GM12878 (cell line): Measurements from ENCODE around the gene GGT7. TPM values are rescaled to one million over a fixed set of nuclear protein-coding genes. Genes with fewer than 3 reads are reported as not detected.

ENCODE experiments used
- ATAC-seq: fragments of 200-7000 bp; cut with Tn5 transposase; 3 replicates; pipeline ENCODE4 v1.9.1; 2020; ENCODE audit warnings: mild to moderate bottlenecking, moderate library complexity
- BruUV-seq: library from RNA; stranded (reverse); fragments of 400-500 nt; replicated peaks from 2 replicates; lab custom pipeline; 2021; lab: Mats Ljungman, UMichigan
- CTCF ChIA-PET: fragments of 300-600 bp; sonication (Branson Sonifier 250); formaldehyde crosslinking; extraction: SDS; loops from one replicate; lab custom pipeline; 2021; ENCODE audit warnings: inconsistent platforms; lab: Yijun Ruan, JAX
- POLR2A ChIA-PET: fragments of 350-600 bp; formaldehyde crosslinking; extraction: SDS; loops from one replicate; lab custom pipeline; 2021; ENCODE audit warnings: inconsistent platforms; lab: Charles Lee
- RAD21 ChIA-PET: fragments of 300-600 bp; sonication (Branson Sonifier 250); formaldehyde crosslinking; loops from one replicate; lab custom pipeline; 2023; ENCODE audit warnings: antibody characterized with exemption; ENCODE audit not compliant: unreplicated experiment; lab: Charles Lee
- SMC1A ChIA-PET: fragments of 300-600 bp; sonication (Branson Sonifier 250); formaldehyde crosslinking; loops from one replicate; lab custom pipeline; 2023; ENCODE audit not compliant: unreplicated experiment, uncharacterized antibody; lab: Charles Lee
- DNase-seq: peaks from one replicate; pipeline ENCODE4 v3.0.0-alpha.2; 2011; ENCODE audit warnings: low read depth, low spot score
- FAIRE-seq: peaks from 3 replicates; lab custom pipeline; 2011; peaks lifted over from hg19 to GRCh38; lab: Jason Lieb, UNC
- H2AFZ ChIP-seq: 2 replicates; pipeline ENCODE4 v1.6.0; 2011; ENCODE audit warnings: low read depth, low read length, control low read depth; ENCODE audit not compliant: control insufficient read depth
- H3K27ac ChIP-seq: 2 replicates; pipeline ENCODE4 v1.5.1; 2011; ENCODE audit warnings: control low read depth; ENCODE audit not compliant: control insufficient read depth, insufficient read depth
- H3K27me3 ChIP-seq, 2 experiments: replicated peaks in 1 of 2; 2 replicates each; pipeline versions ENCODE4 v1.6.0 to v1.6.1; 2011; ENCODE audit warnings: low read length in 1 of 2; ENCODE audit not compliant: control insufficient read depth in 2 of 2, insufficient read depth in 2 of 2
- H3K36me3 ChIP-seq, 2 experiments: 2 replicates each; pipeline ENCODE4 v1.5.1; 2011; ENCODE audit warnings: low read length in 1 of 2; ENCODE audit not compliant: control insufficient read depth in 2 of 2, insufficient read depth in 2 of 2
- H3K4me1 ChIP-seq: 2 replicates; pipeline ENCODE4 v1.6.1; 2011; ENCODE audit warnings: mild to moderate bottlenecking, low read length, moderate library complexity, mixed read lengths; ENCODE audit not compliant: control insufficient read depth, insufficient read depth
- H3K4me2 ChIP-seq: 2 replicates; pipeline ENCODE4 v1.6.0; 2011; ENCODE audit warnings: control low read depth; ENCODE audit not compliant: control insufficient read depth, insufficient read depth
- H3K4me3 ChIP-seq: fragments of 200-600 bp; sonication (generic); 2 replicates; pipeline ENCODE4 v1.5.1; 2016
- H3K79me2 ChIP-seq: 2 replicates; pipeline ENCODE4 v1.6.0; 2011; ENCODE audit warnings: low read length; ENCODE audit not compliant: control insufficient read depth, insufficient read depth
- H3K9ac ChIP-seq: 2 replicates; pipeline ENCODE4 v1.8.0; 2011; ENCODE audit warnings: low read length, control low read depth, mixed read lengths; ENCODE audit not compliant: control insufficient read depth, insufficient read depth
- H3K9me3 ChIP-seq: replicated peaks from 3 replicates; pipeline ENCODE4 v1.5.1; 2011; ENCODE audit warnings: mild to moderate bottlenecking, low read length; ENCODE audit not compliant: control insufficient read depth, insufficient read depth
- H4K20me1 ChIP-seq: 2 replicates; pipeline ENCODE4 v1.6.0; 2011; ENCODE audit not compliant: control insufficient read depth, insufficient read depth
- CHD2 ChIP-seq: IDR thresholded peaks from 2 replicates; pipeline ENCODE4 v1.6.1; 2011; ENCODE audit warnings: low read depth, low read length, improper control_type of control experiment, borderline replicate concordance
- CREB1 ChIP-seq: IDR thresholded peaks from 2 replicates; pipeline ENCODE4 v1.6.1; 2012; ENCODE audit warnings: low read depth, mild to moderate bottlenecking, inconsistent platforms
- DPF2 ChIP-seq: fragments of 450-650 bp; IDR thresholded peaks from 2 replicates; pipeline ENCODE4 v1.6.1; 2017; ENCODE audit warnings: mild to moderate bottlenecking
- GABPA ChIP-seq: IDR thresholded peaks from 2 replicates; pipeline ENCODE4 v1.6.1; 2014; ENCODE audit warnings: antibody characterized with exemption, low read depth, mild to moderate bottlenecking, inconsistent platforms
- GATAD2B ChIP-seq: fragments of 450-650 bp; conservative IDR thresholded peaks from 2 replicates; pipeline ENCODE4 v1.6.1; 2017; ENCODE audit warnings: low read depth, mild to moderate bottlenecking, moderate library complexity
- NBN ChIP-seq: fragments of 450-650 bp; IDR thresholded peaks from 2 replicates; pipeline ENCODE4 v1.6.1; 2016
- NR2F1 ChIP-seq: fragments of 450-650 bp; conservative IDR thresholded peaks from 2 replicates; pipeline ENCODE4 v1.6.1; 2017; ENCODE audit warnings: mild to moderate bottlenecking
- NRF1 ChIP-seq: conservative IDR thresholded peaks from 2 replicates; pipeline ENCODE4 v1.6.1; 2011; ENCODE audit warnings: mild to moderate bottlenecking, low read depth, low read length, improper control_type of control experiment
- SMAD1 ChIP-seq: fragments of 450-650 bp; IDR thresholded peaks from 2 replicates; pipeline ENCODE4 v1.6.1; 2018; ENCODE audit warnings: mild to moderate bottlenecking, low read depth; ENCODE audit not compliant: partially characterized antibody
- STAT1 ChIP-seq: fragments of 450-650 bp; conservative IDR thresholded peaks from 2 replicates; pipeline ENCODE4 v1.6.1; 2014; ENCODE audit warnings: antibody characterized with exemption, mild to moderate bottlenecking
- ZNF274 ChIP-seq: IDR thresholded peaks from one replicate; pipeline ENCODE4 v1.8.0; 2011; ENCODE audit not compliant: insufficient read length, insufficient read depth
- ZNF384 ChIP-seq: IDR thresholded peaks from 2 replicates; pipeline ENCODE4 v1.6.1; 2012; ENCODE audit warnings: low read depth, mild to moderate bottlenecking, low read length, improper control_type of control experiment, borderline replicate concordance
- ZZZ3 ChIP-seq: IDR thresholded peaks from 2 replicates; pipeline ENCODE4 v1.6.1; 2011; ENCODE audit warnings: low read depth; ENCODE audit not compliant: control insufficient read depth, insufficient read length
- WGBS: methylation state at CpG from one replicate; pipeline ENCODE4 v1.1.6; 2016; ENCODE audit warnings: low lambda C conversion rate; ENCODE audit not compliant: insufficient replicate concordance, insufficient coverage; ENCODE audit errors: missing lambda C conversion rate; 5-methylcytosine and 5-hydroxymethylcytosine counted together
- in situ Hi-C: fragments of 300-500 bp; cut with MboI; formaldehyde crosslinking; loops from 9 replicates; pipeline ENCODE4 v1.14.3; 2018; ENCODE audit warnings: mixed read lengths
- intact Hi-C: fragments of 100-400 bp; cut with micrococcal nuclease; formaldehyde crosslinking; loops from one replicate; pipeline ENCODE4 v1.14.2; 2022; ENCODE audit not compliant: unreplicated experiment
- polyA plus RNA-seq, 11 experiments: library from polyadenylated mRNA; depleted of rRNA in 4 of 11; unstranded in 6 of 11; stranded (reverse) in 5 of 11; fragments of >200 nt; fragmentation: Nextera tagmentation in 4 of 11; fragmentation: Illumina TruSeq in 1 of 11; extraction: Ambion mirVana in 4 of 11; extraction: Trizol in 1 of 11; gene quantifications; 1 replicate in 1 of 11; 2 replicates in 10 of 11; pipeline versions ENCODE4 v1.2.1 to v1.2.3, GENCODE V29; 2011 to 2016; ENCODE audit warnings: inconsistent platforms in 2 of 11, missing spikeins in 2 of 11, low read depth in 1 of 11
- total RNA-seq, 4 experiments: library from RNA; depleted of rRNA in 3 of 4; stranded (reverse); fragments of >200 nt in 3 of 4; fragmentation: Illumina TruSeq in 1 of 4; extraction: Trizol in 1 of 4; gene quantifications; 2 replicates each; pipeline versions ENCODE4 v1.2.1 to v1.2.3, GENCODE V29; 2013 to 2021
- TF ChIP-seq, protein P1 (sequence below): fragments of 450-650 bp; IDR thresholded peaks from 2 replicates; pipeline ENCODE4 v1.6.1; 2017; ENCODE audit warnings: antibody characterized with exemption, mild to moderate bottlenecking, moderate library complexity

GGT7 gene
- total and polyA plus RNA-seq, 10 of the 15 experiments (the other 5 are each of a cell fraction or from before 2014, with no cell fraction given) = 0.02 to 14.7 (median 5.3) TPM

DNA sequence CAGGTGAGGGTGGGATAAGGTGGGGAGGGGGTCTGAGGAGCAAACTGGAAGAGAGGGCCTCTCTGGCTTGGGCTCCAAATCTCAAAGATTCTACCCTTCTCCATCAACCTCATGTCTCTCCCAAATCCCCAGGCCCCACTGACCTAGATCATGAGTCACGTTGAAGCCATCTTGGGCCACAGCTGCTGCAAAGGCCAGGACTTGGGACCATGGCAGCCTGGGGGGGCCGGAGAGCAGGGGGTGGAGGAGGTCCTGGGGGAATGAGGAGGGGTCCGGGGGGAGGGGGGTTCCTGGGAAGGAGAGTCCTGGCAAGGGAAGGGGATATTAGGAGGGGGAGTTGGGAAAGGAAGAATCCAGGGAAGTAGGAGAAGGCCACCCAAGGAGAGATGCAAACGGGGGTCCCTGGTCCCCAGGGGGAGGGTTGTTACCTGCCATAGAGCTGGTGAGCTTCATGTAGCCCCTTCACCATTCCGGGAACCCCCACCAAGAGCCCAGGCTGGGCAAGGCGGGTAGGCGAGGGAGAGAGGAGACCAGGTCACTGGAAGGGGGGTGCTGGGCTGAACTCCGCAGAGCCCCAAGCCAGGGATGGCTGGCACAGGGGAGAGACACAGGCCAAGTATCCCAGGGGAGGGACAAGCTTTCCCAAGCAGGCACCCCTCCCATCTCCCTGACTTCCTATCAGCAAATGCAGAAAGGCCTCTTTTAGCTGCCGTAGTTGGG lies 12.7 kb downstream of the GGT7 start:
- POLR2A ChIA-PET = no interaction called here
- in situ Hi-C loops = no loop called here
- 68% methylated on average over 7 of the region's 9 CpGs for WGBS
- RAD21 ChIA-PET = no interaction called here
- intact Hi-C loops = no loop called here
- Histone ChIP-seq H3K79me2 (no peaks in the 10 kb centered on the region), H3K9me3 (no peaks in the 10 kb centered on the region), H3K4me3 (no peak overlapping the region), H3K27me3 (no peaks in the 10 kb centered on the region), H3K36me3 (no peaks in the 10 kb centered on the region), H4K20me1 (no peaks in the 10 kb centered on the region), H3K27ac (no peak overlapping the region), H3K4me2 (no peak overlapping the region), H3K4me1 (no peaks in the 10 kb centered on the region), H2AFZ (no peak overlapping the region), H3K9ac (no peak overlapping the region)
- FAIRE-seq (no peak), ATAC-seq (no peak), DNase-seq (no peak)
- CTCF ChIA-PET = no interaction called here
- no peak for TF ChIP-seq NBN
- TF ChIP-seq, protein P1, sequence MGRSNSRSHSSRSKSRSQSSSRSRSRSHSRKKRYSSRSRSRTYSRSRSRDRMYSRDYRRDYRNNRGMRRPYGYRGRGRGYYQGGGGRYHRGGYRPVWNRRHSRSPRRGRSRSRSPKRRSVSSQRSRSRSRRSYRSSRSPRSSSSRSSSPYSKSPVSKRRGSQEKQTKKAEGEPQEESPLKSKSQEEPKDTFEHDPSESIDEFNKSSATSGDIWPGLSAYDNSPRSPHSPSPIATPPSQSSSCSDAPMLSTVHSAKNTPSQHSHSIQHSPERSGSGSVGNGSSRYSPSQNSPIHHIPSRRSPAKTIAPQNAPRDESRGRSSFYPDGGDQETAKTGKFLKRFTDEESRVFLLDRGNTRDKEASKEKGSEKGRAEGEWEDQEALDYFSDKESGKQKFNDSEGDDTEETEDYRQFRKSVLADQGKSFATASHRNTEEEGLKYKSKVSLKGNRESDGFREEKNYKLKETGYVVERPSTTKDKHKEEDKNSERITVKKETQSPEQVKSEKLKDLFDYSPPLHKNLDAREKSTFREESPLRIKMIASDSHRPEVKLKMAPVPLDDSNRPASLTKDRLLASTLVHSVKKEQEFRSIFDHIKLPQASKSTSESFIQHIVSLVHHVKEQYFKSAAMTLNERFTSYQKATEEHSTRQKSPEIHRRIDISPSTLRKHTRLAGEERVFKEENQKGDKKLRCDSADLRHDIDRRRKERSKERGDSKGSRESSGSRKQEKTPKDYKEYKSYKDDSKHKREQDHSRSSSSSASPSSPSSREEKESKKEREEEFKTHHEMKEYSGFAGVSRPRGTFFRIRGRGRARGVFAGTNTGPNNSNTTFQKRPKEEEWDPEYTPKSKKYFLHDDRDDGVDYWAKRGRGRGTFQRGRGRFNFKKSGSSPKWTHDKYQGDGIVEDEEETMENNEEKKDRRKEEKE = no peak
- no TSS peak for BruUV-seq
- SMC1A ChIA-PET = no interaction called here

DNA sequence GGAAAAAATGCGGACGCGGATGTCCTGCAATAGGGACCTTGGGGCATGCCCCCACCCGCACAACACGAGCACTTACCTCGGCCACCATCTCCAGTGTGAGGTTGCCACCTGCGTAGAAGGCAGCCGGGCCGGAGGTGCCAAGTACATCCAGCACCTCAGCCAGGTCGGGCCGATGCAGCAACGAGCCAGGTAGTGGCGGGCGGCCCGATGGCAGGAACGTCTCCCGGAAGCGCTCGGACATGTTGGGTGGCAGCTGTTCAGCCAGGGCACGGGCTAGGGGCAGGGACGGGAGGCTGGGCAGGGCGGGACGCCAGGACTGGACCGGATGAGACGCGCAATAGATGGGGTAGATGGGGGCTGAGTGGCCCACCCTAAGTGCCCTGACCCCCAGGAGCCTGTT lies 13.3 kb downstream of the GGT7 start:
- no peak overlapping the region for H3K9ac ChIP-seq
- ChIA-PET SMC1A (no interaction called here), POLR2A (no interaction called here), RAD21 (no interaction called here), CTCF (no interaction called here)
- H4K20me1 ChIP-seq = no peaks in the 10 kb centered on the region
- in situ Hi-C loops = no loop called here
- no peaks in the 10 kb centered on the region for H3K79me2 ChIP-seq
- no peak overlapping the region for H3K27ac ChIP-seq
- no peak for FAIRE-seq
- no peak overlapping the region for H3K4me3 ChIP-seq
- 84% methylated on average over 25 of the region's 26 CpGs for WGBS
- DNase-seq = no peak
- no peaks in the 10 kb centered on the region for H3K36me3 ChIP-seq
- no peaks in the 10 kb centered on the region for H3K9me3 ChIP-seq
- H2AFZ ChIP-seq = no peak overlapping the region
- no peaks in the 10 kb centered on the region for H3K27me3 ChIP-seq
- H3K4me1 ChIP-seq = no peaks in the 10 kb centered on the region
- no TSS peak for BruUV-seq
- H3K4me2 ChIP-seq = no peak overlapping the region
- intact Hi-C loops = no loop called here
- ATAC-seq = no peak
- TF ChIP-seq ZNF274 (no peak), GABPA (no peak), NR2F1 (no peak), SMAD1 (no peak), CHD2 (no peak), DPF2 (no peak), ZNF384 (no peak), STAT1 (no peak), GATAD2B (no peak), CREB1 (no peak), NRF1 (no peak), ZZZ3 (no peak)
